ENCODE data around the gene AHDC1. TPM values are rescaled to one million over a fixed set of nuclear protein-coding genes. Genes with fewer than 3 reads are reported as not detected.

Gene AHDC1
- total and polyA plus RNA-seq, 9 of the 15 experiments (the other 6 are each of a cell fraction or from before 2014, with no cell fraction given), result 0.21 to 36.4 (median 4.7) TPM

- Histone ChIP-seq H3K9me1 (ENCODE audit: control insufficient read depth, insufficient read depth, low read length) (peaks cover 5% of the 10 kb centered on the region), H4K20me1 (replicated peaks; ENCODE audit: control insufficient read depth, insufficient read depth, low read length) (peaks cover 35% of the 10 kb centered on the region), H3K27ac (ENCODE audit: extremely low read depth, low read depth, low read length) (no peak overlapping the region), H3K27me3 (ENCODE audit: control insufficient read depth in 2 of 2, insufficient read depth in 2 of 2, low read length in 2 of 2) (no peaks in the 10 kb centered on the region), H3K9ac (ENCODE audit: insufficient read depth in 1 of 2, low read depth in 2 of 2, low read length in 2 of 2) (no peak overlapping the region), H3K4me3 (no peak overlapping the region), H3K4me1 (replicated peaks in 1 of 2; ENCODE audit: control insufficient read depth in 2 of 2, insufficient read depth in 2 of 2, low read length in 2 of 2) (peaks cover 0 to 48% of the 10 kb centered on the region in 2 experiments; a peak in 3 of 5 replicates), H3K79me2 (ENCODE audit: control insufficient read depth, insufficient read depth, low read length) (peaks cover 62% of the 10 kb centered on the region), H3K9me3 (replicated peaks; ENCODE audit: control insufficient read depth, insufficient read depth, low read depth, low read length) (no peaks in the 10 kb centered on the region), H3K36me3 (ENCODE audit: control insufficient read depth, insufficient read depth, low read length) (peaks cover 37% of the 10 kb centered on the region; the same call in 2 of the 3 replicates), H3K4me2 (ENCODE audit: insufficient read depth, low read length) (no peak overlapping the region), H2AFZ (ENCODE audit: low read depth, low read length) (no peak overlapping the region)
- no TSS peak for BruUV-seq (replicated peaks)
- TF ChIP-seq ILF3 (IDR thresholded peaks at IDR 0.05; ENCODE audit: borderline replicate concordance) (no peak), ETS1 (conservative IDR thresholded peaks at IDR 0.05; ENCODE audit: control insufficient read depth, low read depth, low read length) (no peak), ZNF512 (tag; IDR thresholded peaks at IDR 0.05) (no peak)
- no peak for DNase-seq (ENCODE audit: extremely low read depth in 1 of 4, low spot score in 3 of 4)
- peak; percentile 77 for FAIRE-seq
- no peak for ATAC-seq
- in situ Hi-C loops (cut with MboI) (no loop called here), intact Hi-C loops (cut with micrococcal nuclease) (no loop called here)
- ChIA-PET POLR2A (interaction anchor here (0.7 to 4.5 kb wide), 3 partner anchors 9 to 335 kb away, joined by 3 to 28 read pairs (median 4); no protein-coding TSS in a partner anchor), CTCF (ENCODE audit: low intra/inter-chr PET ratio) (no interaction called here)
- WGBS (ENCODE audit: insufficient coverage, low coverage, missing lambda C conversion rate), result 86% methylated on average over 6 of the region's 6 CpGs
Measured at GRCh38 chr1:27589441-27589840, 14.5 kb downstream of the AHDC1 start.

Measured in K562 (cell line).